DMS114 treated with DMSO at 0.1 percent for 48 hours (cell line): ENCODE measurements around the gene MTMR10.

ENCODE experiments used
- DNase-seq: peaks from one replicate; lab custom pipeline; 2025; ENCODE audit not compliant: unreplicated experiment; lab: John Stamatoyannopoulos, UW

MTMR10 gene

DNA sequence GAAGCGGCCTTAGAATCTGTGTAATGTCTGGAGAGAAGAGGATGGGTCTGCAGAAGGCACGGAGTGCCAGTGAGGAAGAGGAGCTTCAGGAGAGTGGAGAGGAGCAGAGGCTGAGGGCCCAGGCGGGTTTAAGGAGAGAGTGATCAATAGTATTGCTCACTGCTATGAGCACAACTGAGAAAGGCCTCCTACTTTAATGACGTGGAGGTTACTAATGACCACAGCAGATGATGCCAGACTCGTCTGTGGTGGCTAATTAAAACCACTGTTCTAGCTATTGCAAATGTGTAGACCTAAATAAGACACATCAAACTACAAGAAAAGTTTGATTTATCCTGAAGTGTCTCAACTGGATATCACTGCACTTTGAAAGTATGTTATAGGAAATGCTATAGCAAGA lies 33.2 kb downstream of the MTMR10 start:
- no peak for DNase-seq

- DNase-seq = no peak
Measured at GRCh38 chr15:30956216-30957124, 35.0 kb downstream of the MTMR10 start.

DNA sequence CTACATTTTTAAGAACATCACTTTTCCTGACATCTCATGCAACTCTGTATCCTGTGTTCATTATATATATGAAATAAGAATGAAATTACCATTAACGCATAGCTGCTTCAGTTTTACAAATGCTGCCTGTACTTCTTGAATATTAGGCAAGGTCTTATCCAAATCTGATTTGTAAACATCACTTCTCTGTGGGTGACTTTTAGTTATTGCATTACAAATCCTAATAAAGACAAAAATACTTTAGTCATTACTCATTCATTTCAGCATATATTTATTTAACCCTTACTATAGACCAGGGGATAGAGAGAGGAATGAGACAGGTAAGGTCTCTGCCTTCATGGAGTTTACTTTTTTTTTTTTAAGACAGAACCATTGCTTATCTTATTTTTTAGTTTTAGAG lies 36.8 kb downstream of the MTMR10 start:
- DNase-seq = no peak

- DNase-seq = no peak
Measured at GRCh38 chr15:30953731-30954378, 37.6 kb downstream of the MTMR10 start.

GRCh38 chr15:30953183-30953582 lies 38.2 kb downstream of the MTMR10 start:
- no peak for DNase-seq

DNA sequence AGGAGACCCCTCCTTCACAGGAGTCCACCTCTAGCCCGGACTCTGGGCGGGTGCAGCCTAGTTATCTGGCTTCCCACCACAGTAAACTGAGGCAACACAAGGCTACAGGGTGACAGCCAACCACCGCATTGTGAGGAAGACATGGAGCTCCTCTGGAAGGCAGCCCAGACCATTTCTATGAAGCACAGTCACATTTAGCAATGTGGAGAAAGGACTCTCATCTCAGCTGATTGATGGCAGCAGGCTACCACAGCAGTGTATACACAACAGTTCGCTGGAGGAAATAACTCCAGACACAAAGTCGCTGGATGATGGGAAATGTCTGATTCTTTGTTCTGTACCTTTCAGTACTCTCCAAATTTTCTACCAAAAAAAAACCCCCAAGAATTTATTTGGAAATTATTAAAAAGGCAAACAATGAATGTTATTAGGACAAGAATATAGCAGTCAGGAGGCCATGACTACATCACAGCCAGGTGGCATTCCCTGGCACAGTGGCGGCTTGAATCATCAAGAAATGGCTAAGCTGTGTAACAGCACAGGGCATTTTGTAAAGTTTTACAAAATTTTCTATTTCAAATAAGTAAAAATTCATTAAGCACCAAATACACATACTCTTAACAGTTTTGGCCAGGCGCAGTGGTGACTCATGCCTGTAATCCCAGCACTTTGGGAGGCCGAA lies 47.6 kb downstream of the MTMR10 start:
- no peak for DNase-seq

DNA sequence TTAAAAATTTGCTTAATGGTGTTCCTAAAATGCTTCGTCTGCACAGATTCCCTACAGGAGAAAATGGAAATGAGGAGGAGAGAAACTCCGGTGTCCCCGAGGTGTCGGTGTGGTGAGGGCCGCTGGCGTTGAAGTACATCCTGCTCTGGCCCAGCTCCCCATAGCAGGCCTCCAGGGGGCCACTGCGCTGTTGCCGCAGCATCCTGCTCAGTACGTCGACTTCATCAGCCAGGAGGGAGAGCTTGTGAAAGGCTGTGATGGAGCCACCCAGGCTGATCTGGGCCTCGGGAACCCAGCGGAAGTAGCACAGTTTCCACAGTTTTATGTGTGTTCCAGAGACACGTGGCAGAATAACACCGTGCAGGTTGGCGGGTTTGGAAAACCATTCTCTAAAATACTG lies 49.9 kb downstream of the MTMR10 start:
- DNase-seq = no peak

DNA sequence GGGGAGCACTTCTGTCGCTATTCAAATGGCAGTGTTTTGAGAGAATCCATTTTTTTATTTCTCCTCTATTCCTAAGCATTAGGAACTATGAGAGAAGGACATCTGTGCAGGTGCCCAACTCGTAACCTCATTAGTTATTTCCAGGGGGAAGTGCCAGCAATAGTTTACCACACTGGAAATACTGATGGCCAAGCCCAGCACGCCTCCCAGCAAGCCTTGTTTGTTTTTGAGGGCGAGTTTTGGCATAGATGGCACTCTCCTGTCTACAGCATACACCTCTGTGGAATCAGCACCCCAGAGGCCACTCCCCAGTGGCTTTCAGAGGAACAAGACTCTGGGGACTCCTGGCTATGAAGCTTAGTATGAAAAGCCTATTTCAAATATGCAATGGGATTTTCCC lies 51.1 kb downstream of the MTMR10 start:
- DNase-seq = no peak

DNA sequence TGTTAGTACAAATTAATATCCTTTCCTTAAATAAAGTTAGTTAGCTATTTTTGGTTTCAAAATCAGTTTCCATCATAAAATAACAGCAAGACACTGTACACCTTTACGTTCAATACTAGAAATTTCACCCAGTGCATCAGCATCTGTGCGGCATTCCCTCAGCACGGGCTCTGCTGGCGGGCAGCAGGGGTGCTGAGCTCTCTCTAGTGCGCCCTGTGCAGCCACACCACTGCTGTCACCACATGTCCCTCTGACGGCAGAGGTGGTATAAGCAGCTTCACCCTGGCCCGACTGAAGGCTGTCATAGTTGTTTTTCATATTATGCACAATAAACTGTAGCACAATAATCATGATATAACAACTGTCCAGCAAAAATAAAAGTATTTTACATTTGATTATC lies 52.3 kb downstream of the MTMR10 start:
- no peak for DNase-seq

- DNase-seq = no peak
Measured at GRCh38 chr15:30933293-30933692, 58.1 kb downstream of the MTMR10 start.

GRCh38 chr15:30930422-30930821 lies 61.0 kb downstream of the MTMR10 start:
- no peak for DNase-seq

DNA sequence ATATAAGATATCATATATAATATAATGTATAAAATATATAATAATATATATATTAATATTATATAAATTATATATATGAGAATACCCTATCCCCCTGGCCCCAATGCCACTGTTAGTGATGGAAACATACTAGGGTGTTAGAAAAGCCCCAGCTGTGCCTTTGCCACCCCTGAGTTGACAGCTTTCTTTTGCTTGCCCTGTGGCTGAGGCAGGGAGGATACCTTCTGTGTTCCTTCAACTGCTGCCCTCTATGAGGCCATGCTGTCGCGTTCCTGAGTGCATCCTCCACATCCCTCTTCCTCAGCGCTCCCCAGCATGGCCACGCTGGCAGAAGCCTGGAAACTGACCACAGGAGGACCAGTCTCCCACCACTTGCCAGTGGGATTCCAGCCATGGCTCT lies 61.4 kb downstream of the MTMR10 start:
- no peak for DNase-seq

GRCh38 chr15:30929064-30929669 lies 62.3 kb downstream of the MTMR10 start:
- DNase-seq = no peak

GRCh38 chr15:30928076-30928475 lies 63.4 kb downstream of the MTMR10 start:
- DNase-seq = no peak

GRCh38 chr15:30927148-30927761 lies 64.2 kb downstream of the MTMR10 start:
- no peak for DNase-seq

DNA sequence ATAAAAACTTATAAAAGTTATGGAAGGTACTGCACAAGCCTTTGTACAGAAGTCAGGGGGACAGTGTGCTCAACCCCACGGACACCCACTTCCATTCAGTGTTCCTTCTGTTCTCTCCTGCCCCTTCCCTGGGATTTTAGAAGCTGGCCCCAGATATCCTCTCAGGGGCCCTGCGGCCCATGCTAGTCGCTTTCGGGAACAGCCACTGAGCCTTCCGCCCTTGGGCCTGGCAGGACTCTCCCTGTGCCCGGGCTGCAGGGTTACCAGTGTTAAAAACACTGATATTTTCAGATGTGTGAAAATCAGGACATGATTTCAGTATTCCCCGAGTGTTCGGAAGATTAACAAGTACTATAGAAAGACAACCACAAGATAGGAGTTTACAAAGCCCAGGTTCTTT lies 65.3 kb downstream of the MTMR10 start:
- DNase-seq = no peak

- no peak for DNase-seq
Measured at GRCh38 chr15:30925686-30926085, 65.7 kb downstream of the MTMR10 start.

GRCh38 chr15:30924353-30924752 lies 67.1 kb downstream of the MTMR10 start:
- DNase-seq = no peak

GRCh38 chr15:30923429-30923828 lies 68.0 kb downstream of the MTMR10 start:
- DNase-seq = no peak

GRCh38 chr15:30922480-30923311 lies 68.7 kb downstream of the MTMR10 start:
- DNase-seq = no peak
